ENCODE data around the gene EXTL1. TPM values are rescaled to one million over a fixed set of nuclear protein-coding genes. Genes with fewer than 3 reads are reported as not detected.
A peak's percentile ranks its signal among the peaks of the same experiment; 100 is the strongest.

EXTL1 gene
- total and polyA plus RNA-seq, 2 of the 4 experiments (the other 2 are of a cell fraction), result 0.90 to 5.2 TPM

GRCh38 chr1:26029054-26029863 is 7.7 kb downstream of the EXTL1 start:
- Histone ChIP-seq H3K4ac (ENCODE audit: low read depth, low read length) (no peak overlapping the region), H4K20me1 (ENCODE audit: insufficient read depth, low read length) (no peaks in the 10 kb centered on the region), H3K27me3 (ENCODE audit: control insufficient read depth, insufficient read depth, low read length) (peaks cover 5% of the 10 kb centered on the region; the same call in 1 of the 2 replicates), H3K36me3 (ENCODE audit: control insufficient read depth, insufficient read depth, low read length) (no peaks in the 10 kb centered on the region), H3K18ac (ENCODE audit: low read depth, low read length) (no peak overlapping the region), H2BK20ac (ENCODE audit: low read depth, low read length) (no peak overlapping the region), H3K23ac (ENCODE audit: low read depth, low read length) (no peak overlapping the region), H3K9me1 (ENCODE audit: insufficient read depth, low read length) (no peaks in the 10 kb centered on the region), H3K9ac (ENCODE audit: low read depth, low read length) (no peak overlapping the region), H3K4me2 (ENCODE audit: low read depth, low read length) (no peak overlapping the region), H3K4me3 (ENCODE audit: insufficient read depth, low read depth, low read length) (no peak overlapping the region), H2BK120ac (ENCODE audit: low read depth, low read length) (no peak overlapping the region), H2BK15ac (ENCODE audit: low read depth, low read length) (no peak overlapping the region), H3K79me1 (ENCODE audit: low read depth in 1 of 2, low read length in 2 of 2) (no peaks in the 10 kb centered on the region), H4K5ac (ENCODE audit: low read depth, low read length) (no peak overlapping the region), H2BK5ac (ENCODE audit: low read depth, low read length, poor library complexity, severe bottlenecking) (no peak overlapping the region), H3K56ac (ENCODE audit: extremely low read depth, insufficient read depth, low read length) (no peak overlapping the region), H3K14ac (replicated peaks; ENCODE audit: low read depth, low read length) (no peak overlapping the region), H3K4me1 (ENCODE audit: control insufficient read depth, insufficient read depth, low read length) (no peaks in the 10 kb centered on the region; the same call in 1 of the 2 replicates), H3K27ac (ENCODE audit: insufficient read depth, low read length) (no peak overlapping the region), H2AK5ac (ENCODE audit: low read depth, low read length) (no peak overlapping the region), H4K8ac (ENCODE audit: low read depth in 2 of 2, low read length in 2 of 2) (no peak overlapping the region), H4K91ac (ENCODE audit: insufficient read depth, low read depth, low read length) (no peak overlapping the region), H2AFZ (replicated peaks; ENCODE audit: low read length, poor library complexity) (peak overlapping the region; percentile 41), H3K9me3 (ENCODE audit: control insufficient read depth, insufficient read depth, low read length) (no peaks in the 10 kb centered on the region), H2AK9ac (replicated peaks; ENCODE audit: low read depth, low read length, poor library complexity) (peak overlapping the region; percentile 71)
- dilution Hi-C loops (cut with HindIII; ENCODE audit: low sequenced_read_pairs, unreplicated experiment), result no loop called here
- intact Hi-C loops (cut with micrococcal nuclease), result no loop called here
- POLR2A ChIA-PET (ENCODE audit: unreplicated experiment), result no interaction called here
- DNase-seq (no peak), ATAC-seq (ENCODE audit: low read depth) (no peak)
- CTCF ChIA-PET, result interaction anchor here (0.9 to 1.2 kb wide), 2 partner anchors 32 to 134 kb away, joined by 3 to 4 read pairs; partner anchors contain the start of gene PAFAH2
- no TSS peak for BruUV-seq (replicated peaks)
- in situ Hi-C loops (cut with MboI; ENCODE audit: low sequenced_read_pairs), result no loop called here
- 70% methylated on average over 2 of the region's 15 CpGs; no CpG with 5 or more reads in 1 of the 2 experiments for WGBS, 2 experiments (ENCODE audit: extremely low coverage in 2 of 2, insufficient read length in 1 of 2)
- no peak for TF ChIP-seq POLR2A (IDR thresholded peaks at IDR 0.05; ENCODE audit: low read depth, low read length)
- TF ChIP-seq FOS (IDR thresholded peaks at IDR 0.05; ENCODE audit: low read depth, low read length), result no peak
- TF ChIP-seq SMC3 (IDR thresholded peaks at IDR 0.05; ENCODE audit: low read depth, low read length), result no peak
- no peak for TF ChIP-seq BHLHE40 (IDR thresholded peaks at IDR 0.05; ENCODE audit: low read depth, low read length)
- no peak for TF ChIP-seq CEBPB (IDR thresholded peaks at IDR 0.05; ENCODE audit: low read depth, low read length)
- no peak for TF ChIP-seq CHD1 (IDR thresholded peaks at IDR 0.05; ENCODE audit: low read depth, low read length)
- no peak for TF ChIP-seq CTCF (conservative IDR thresholded peaks at IDR 0.05; ENCODE audit: low read depth, low read length)
- TF ChIP-seq RAD21 (IDR thresholded peaks at IDR 0.05; ENCODE audit: low read length), result no peak
- no peak for TF ChIP-seq RCOR1 (IDR thresholded peaks at IDR 0.05; ENCODE audit: insufficient replicate concordance, low read length)
- no peak for TF ChIP-seq NFE2L2 (IDR thresholded peaks at IDR 0.05; ENCODE audit: low read depth, low read length)
- no peak for TF ChIP-seq USF2 (IDR thresholded peaks at IDR 0.05; ENCODE audit: low read depth, low read length)
- TF ChIP-seq MXI1 (IDR thresholded peaks at IDR 0.05; ENCODE audit: borderline replicate concordance, low read depth, low read length), result no peak
- TF ChIP-seq MAFK (IDR thresholded peaks at IDR 0.05; ENCODE audit: low read depth, low read length), result no peak
- no peak for TF ChIP-seq RFX5 (IDR thresholded peaks at IDR 0.05; ENCODE audit: low read depth, low read length)
- TF ChIP-seq ELK1 (IDR thresholded peaks at IDR 0.05; ENCODE audit: borderline replicate concordance, low read depth, low read length), result no peak

Data from IMR-90 (cell line).